Left lung (tissue), 10 donors: ENCODE data around the gene RELT. TPM values are rescaled to one million over a fixed set of nuclear protein-coding genes. Genes with fewer than 3 reads are reported as not detected.

ENCODE experiments used
- ATAC-seq: fragments of 200-7000 bp; cut with Tn5 transposase; one replicate; pipeline ENCODE4 v1.9.1; 2020; ENCODE audit warnings: moderate library complexity
- DNase-seq, 4 donors: peaks; one replicate each; pipeline ENCODE4 v3.0.0-alpha.2; 2013 to 2020
- H3K27ac ChIP-seq, 2 donors: fragments of 200-600 bp; sonication (generic) in 1 of 2; one replicate each; pipeline versions ENCODE4 v1.5.0 to v1.8.0; 2020 to 2021
- H3K27me3 ChIP-seq, 2 donors: fragments of 200-600 bp; sonication (generic) in 1 of 2; one replicate each; pipeline versions ENCODE4 v1.5.0 to v1.8.0; 2020 to 2021
- H3K36me3 ChIP-seq, 2 donors: fragments of 200-600 bp; sonication (generic) in 1 of 2; one replicate each; pipeline versions ENCODE4 v1.5.0 to v1.8.0; 2020 to 2021
- H3K4me1 ChIP-seq, 2 donors: fragments of 200-600 bp; one replicate each; pipeline ENCODE4 v1.8.0; 2021
- H3K4me3 ChIP-seq, 2 donors: fragments of 200-600 bp; sonication (generic) in 1 of 2; one replicate each; pipeline versions ENCODE4 v1.5.0 to v1.8.0; 2020 to 2021; ENCODE audit warnings: mild to moderate bottlenecking in 1 of 2
- H3K9me3 ChIP-seq, 2 donors: fragments of 200-600 bp; sonication (generic) in 1 of 2; one replicate each; pipeline versions ENCODE4 v1.5.0 to v1.8.0; 2020 to 2021
- intact Hi-C, 2 donors: fragments of 100-400 bp; cut with DNase I; formaldehyde crosslinking; loops; one replicate each; pipeline versions ENCODE4 v1.11.2 to v1.14.2; 2022
- polyA plus RNA-seq, 6 donors: library from polyadenylated mRNA; unstranded; fragments of 120-200 nt; gene quantifications; one replicate each; pipeline ENCODE4 v1.2.1, GENCODE V29; 2013; ENCODE audit not compliant: insufficient read length in 6 of 6
- total RNA-seq, 2 donors: library from RNA; stranded (reverse); fragmentation: NEBNext Ultra II Directional; extraction: Animal tissue kit (Norgen Biotek cat#: 25700); gene quantifications; one replicate each; pipeline ENCODE4 v1.2.1, GENCODE V29; 2021
- TF ChIP-seq, protein P1 (sequence below), 2 donors: fragments of 200-600 bp; sonication (generic) in 1 of 2; IDR thresholded peaks; one replicate each; pipeline versions ENCODE4 v1.5.0 to v1.8.0; 2021; ENCODE audit warnings: antibody characterized with exemption in 2 of 2
- donor health status: DM: no; HTN: yes; CAD: no.
- donor health status: DM: no; HTN: no; CAD: no.

The RELT gene
- total and polyA plus RNA-seq, 8 donors = 2.7 to 30.7 (median 4.0) TPM

DNA sequence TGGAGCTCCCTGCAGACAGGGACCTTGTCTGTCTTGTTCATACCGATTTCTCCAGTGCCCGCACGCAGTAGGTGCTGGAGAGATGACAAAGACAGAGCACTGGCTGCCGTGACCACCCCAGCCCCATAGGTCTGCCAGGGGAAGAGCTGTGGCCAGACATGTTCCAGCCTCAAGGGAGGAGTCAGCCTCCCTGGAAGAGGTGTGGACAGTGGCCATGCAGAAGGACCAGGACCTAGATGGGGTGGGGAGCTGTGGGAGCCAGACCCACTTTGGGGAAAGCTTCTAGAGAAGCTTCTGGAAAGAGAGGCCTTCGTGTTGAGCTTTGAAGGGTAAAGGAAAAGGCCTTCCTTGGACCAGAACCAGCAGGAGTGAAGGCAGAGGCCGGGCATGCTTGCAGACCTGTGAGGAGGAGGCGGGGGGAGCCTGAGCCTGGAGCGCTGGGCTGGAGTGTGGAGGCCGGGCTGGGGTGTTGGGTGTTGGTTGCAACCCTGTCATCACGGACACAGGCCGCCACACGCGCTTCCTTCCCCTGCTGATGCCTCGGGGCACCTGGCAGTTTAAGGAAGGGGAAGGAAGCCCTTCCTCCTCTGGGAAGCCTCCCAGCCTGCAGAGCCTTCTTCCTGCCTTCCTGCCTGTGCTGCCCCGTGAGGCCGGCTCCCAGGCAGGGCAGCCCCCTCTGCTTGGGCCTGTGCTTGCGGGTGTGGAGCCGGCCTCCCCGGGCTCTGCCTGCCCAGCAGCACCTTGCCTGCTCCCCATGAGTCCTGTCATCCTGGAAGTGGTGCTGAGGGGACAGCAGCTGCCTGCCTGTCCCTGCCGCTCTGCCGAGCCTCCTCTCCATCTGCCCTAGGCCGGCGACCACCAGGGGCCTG is 12.3 kb downstream of the RELT start:
- peak; percentile 15 for ATAC-seq
- peaks cover 37 to 81% of the 10 kb centered on the region in 2 donors for H3K4me1 ChIP-seq
- peak in 2 of 4 donors; percentile 86 to 94 for DNase-seq
- H3K36me3 ChIP-seq = peaks cover 0 to 40% of the 10 kb centered on the region in 2 donors
- peak overlapping the region in 1 of 2 donors; percentile 26 for H3K4me3 ChIP-seq
- peak overlapping the region; percentile 50 to 95 for H3K27ac ChIP-seq
- no peaks in the 10 kb centered on the region for H3K9me3 ChIP-seq
- H3K27me3 ChIP-seq = no peaks in the 10 kb centered on the region
- TF ChIP-seq, protein P1, sequence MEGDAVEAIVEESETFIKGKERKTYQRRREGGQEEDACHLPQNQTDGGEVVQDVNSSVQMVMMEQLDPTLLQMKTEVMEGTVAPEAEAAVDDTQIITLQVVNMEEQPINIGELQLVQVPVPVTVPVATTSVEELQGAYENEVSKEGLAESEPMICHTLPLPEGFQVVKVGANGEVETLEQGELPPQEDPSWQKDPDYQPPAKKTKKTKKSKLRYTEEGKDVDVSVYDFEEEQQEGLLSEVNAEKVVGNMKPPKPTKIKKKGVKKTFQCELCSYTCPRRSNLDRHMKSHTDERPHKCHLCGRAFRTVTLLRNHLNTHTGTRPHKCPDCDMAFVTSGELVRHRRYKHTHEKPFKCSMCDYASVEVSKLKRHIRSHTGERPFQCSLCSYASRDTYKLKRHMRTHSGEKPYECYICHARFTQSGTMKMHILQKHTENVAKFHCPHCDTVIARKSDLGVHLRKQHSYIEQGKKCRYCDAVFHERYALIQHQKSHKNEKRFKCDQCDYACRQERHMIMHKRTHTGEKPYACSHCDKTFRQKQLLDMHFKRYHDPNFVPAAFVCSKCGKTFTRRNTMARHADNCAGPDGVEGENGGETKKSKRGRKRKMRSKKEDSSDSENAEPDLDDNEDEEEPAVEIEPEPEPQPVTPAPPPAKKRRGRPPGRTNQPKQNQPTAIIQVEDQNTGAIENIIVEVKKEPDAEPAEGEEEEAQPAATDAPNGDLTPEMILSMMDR (IDR thresholded peaks at IDR 0.05) = no peak
- intact Hi-C loops = no loop called here

DNA sequence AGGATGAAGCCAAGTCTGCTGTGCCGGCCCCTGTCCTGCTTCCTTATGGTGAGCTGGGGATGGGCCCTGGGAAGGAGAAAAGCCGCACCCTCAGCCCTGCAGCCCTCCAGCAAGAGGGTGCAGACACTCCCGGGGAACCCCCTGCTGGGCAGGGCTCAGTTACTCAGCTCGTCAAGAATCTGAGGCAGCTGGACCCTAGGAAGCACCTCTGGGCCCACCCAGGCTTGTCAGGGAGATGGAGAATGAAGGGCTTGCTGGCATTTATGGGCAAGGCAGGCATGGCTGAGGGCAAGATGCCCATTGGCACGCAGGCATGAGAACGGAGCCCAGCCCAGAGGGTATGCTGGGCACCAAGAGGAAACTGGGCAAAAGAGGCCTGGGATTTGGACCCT is 12.9 kb downstream of the RELT start:
- Histone ChIP-seq H3K27ac (peak overlapping the region in 1 of 2 donors; percentile 95), H3K4me1 (peaks cover 31 to 77% of the 10 kb centered on the region in 2 donors), H3K4me3 (peak overlapping the region in 1 of 2 donors; percentile 26), H3K27me3 (no peaks in the 10 kb centered on the region), H3K9me3 (no peaks in the 10 kb centered on the region), H3K36me3 (peaks cover 0 to 46% of the 10 kb centered on the region in 2 donors)
- ATAC-seq (no peak), DNase-seq (no peak)
- intact Hi-C loops = no loop called here
- TF ChIP-seq, protein P1 (IDR thresholded peaks at IDR 0.05) = no peak

DNA sequence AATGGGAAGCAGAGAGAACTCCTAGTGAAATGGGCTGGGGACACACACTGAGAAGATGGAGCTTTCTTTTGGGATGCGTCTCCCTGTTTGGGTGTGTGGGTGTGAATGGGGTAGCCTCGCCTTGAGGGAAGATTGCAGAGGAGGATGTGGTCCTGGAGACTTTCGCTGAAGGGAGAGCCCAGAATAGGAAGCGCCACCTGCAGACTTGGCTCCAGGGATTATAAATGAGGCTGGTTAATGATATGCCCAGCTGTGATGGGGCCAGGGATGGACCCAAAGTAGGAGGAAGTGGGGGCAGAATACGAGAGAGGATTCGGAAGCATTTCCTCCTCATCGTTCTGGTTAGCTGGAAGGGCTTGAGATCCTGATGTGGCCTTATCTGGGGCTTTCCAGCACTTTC is 13.7 kb downstream of the RELT start:
- no peaks in the 10 kb centered on the region for H3K27me3 ChIP-seq
- H3K9me3 ChIP-seq = no peaks in the 10 kb centered on the region
- H3K27ac ChIP-seq = peak overlapping the region in 1 of 2 donors; percentile 13
- intact Hi-C loops = loop anchor here in 1 of 2 donors (5.0 to 10.0 kb wide), 2 partner anchors 38 to 265 kb away; no protein-coding TSS in a partner anchor
- no peak overlapping the region for H3K4me3 ChIP-seq
- TF ChIP-seq, protein P1 (IDR thresholded peaks at IDR 0.05) = no peak
- peaks cover 28 to 69% of the 10 kb centered on the region in 2 donors for H3K4me1 ChIP-seq
- ATAC-seq = no peak
- peaks cover 0 to 54% of the 10 kb centered on the region in 2 donors for H3K36me3 ChIP-seq
- DNase-seq = no peak

DNA sequence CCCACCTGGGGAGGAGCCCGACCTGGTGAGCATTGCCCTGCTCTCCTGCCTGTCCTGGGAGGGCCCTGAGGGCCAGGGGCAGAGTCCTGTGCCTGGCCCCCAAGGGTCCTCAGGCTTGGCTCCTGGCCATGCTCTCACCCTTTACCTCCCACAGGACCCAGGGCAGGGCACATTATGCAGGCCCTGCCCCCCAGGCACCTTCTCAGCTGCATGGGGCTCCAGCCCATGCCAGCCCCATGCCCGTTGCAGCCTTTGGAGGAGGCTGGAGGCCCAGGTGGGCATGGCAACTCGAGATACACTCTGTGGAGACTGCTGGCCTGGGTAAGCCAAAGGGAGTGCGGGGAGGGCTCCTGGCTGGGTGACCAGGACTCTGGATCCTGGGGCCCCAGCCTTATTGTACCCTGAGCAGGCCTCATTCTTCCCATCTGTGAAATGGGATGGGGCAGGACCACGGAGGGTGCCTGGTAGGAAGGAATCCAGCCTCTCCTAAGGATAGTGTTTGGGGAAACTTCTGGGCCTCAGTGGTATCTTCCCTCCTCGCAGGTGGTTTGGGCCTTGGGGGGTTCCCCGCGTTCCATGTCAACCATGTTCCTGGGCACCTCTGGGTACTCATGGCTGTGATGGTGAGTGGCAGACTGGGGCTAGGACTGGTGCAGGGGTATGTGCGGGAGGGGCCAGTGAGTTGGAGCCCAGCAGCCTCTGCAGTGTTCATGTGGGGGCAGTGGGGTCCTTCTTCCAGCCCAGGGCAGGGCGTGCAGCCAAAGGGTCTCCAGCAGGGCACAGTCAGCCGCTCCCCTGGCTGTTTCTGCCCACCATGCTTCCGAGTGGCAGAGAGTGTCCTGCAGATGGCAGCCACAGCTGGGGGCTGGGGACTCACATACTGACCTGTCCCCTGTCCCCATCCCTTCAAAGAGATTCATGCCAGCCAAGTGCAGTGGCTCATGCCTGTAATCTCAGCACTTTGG is 14.7 kb downstream of the RELT start:
- H3K27me3 ChIP-seq = no peaks in the 10 kb centered on the region
- ATAC-seq (no peak), DNase-seq (no peak)
- H3K4me3 ChIP-seq = no peak overlapping the region
- intact Hi-C loops = loop anchor here in 1 of 2 donors (5.0 to 10.0 kb wide), 2 partner anchors 39 to 264 kb away; no protein-coding TSS in a partner anchor
- H3K4me1 ChIP-seq = peaks cover 18 to 59% of the 10 kb centered on the region in 2 donors
- H3K9me3 ChIP-seq = no peaks in the 10 kb centered on the region
- H3K36me3 ChIP-seq = peaks cover 0 to 63% of the 10 kb centered on the region in 2 donors
- H3K27ac ChIP-seq = peak overlapping the region in 1 of 2 donors; percentile 13
- TF ChIP-seq, protein P1 (IDR thresholded peaks at IDR 0.05) = no peak
